GM10248 (cell line): Measurements from ENCODE around the gene GRK4.

Source experiments
- CTCF ChIA-PET: fragments of 300-600 bp; sonication (Branson Sonifier 250); formaldehyde crosslinking; extraction: SDS; loops from one replicate; lab custom pipeline; 2021; ENCODE audit warnings: antibody characterized with exemption; lab: Yijun Ruan, JAX
- POLR2A ChIA-PET: fragments of 350-650 bp; sonication (Branson Sonifier 250); formaldehyde crosslinking; extraction: SDS; loops from one replicate; lab custom pipeline; 2020; ENCODE audit warnings: antibody characterized with exemption; lab: Yijun Ruan, JAX
- DNase-seq: peaks from one replicate; pipeline ENCODE4 v3.0.0; 2012; ENCODE audit errors: extremely low spot score
- CTCF ChIP-seq: IDR thresholded peaks from 2 replicates; pipeline ENCODE4 v1.5.1; 2012; ENCODE audit warnings: mild to moderate bottlenecking, low read depth; ENCODE audit errors: extremely low read depth, missing control alignments, control extremely low read depth

GRK4 gene

GRCh38 chr4:2934077-2934812 lies 29.1 kb upstream of the GRK4 start:
- ChIA-PET CTCF (interaction anchor here (1.5 to 2.6 kb wide), 2 partner anchors 10 to 28 kb away, joined by 6 to 11 read pairs; partner anchors contain the start of genes GRK4 and NOP14), POLR2A (no interaction called here)
- TF ChIP-seq CTCF, result no peak
- DNase-seq, result peak; percentile 59

GRCh38 chr4:2934813-2935761 lies 28.3 kb upstream of the GRK4 start:
- DNase-seq, result peak; percentile 95
- POLR2A ChIA-PET, result interaction anchor here (0.5 to 3.9 kb wide), 10 partner anchors 10 to 189 kb away, joined by 3 to 19 read pairs (median 6); partner anchors contain the start of genes GRK4 and NOP14
- CTCF ChIA-PET, result interaction anchor here (0.9 to 2.8 kb wide), 11 partner anchors 10 to 171 kb away, joined by 3 to 27 read pairs (median 6); partner anchors contain the start of genes GRK4 and NOP14
- TF ChIP-seq CTCF, result peak; percentile 31

- ChIA-PET POLR2A (interaction anchor here (0.5 to 3.9 kb wide), 12 partner anchors 11 to 401 kb away, joined by 3 to 19 read pairs (median 5); partner anchors contain the start of genes GRK4 and NOP14), CTCF (interaction anchor here (0.9 to 2.8 kb wide), 15 partner anchors 9 to 180 kb away, joined by 3 to 27 read pairs (median 4); partner anchors contain the start of genes GRK4, NOP14 and TNIP2)
- peak; percentile 43 for DNase-seq
- TF ChIP-seq CTCF, result no peak
Measured at GRCh38 chr4:2935762-2936743, 27.3 kb upstream of the GRK4 start.

GRCh38 chr4:2936773-2937145 lies 26.6 kb upstream of the GRK4 start:
- ChIA-PET POLR2A (interaction anchor here (0.6 to 3.9 kb wide), 8 partner anchors 12 to 190 kb away, joined by 3 to 19 read pairs (median 6); partner anchors contain the start of genes GRK4 and NOP14), CTCF (interaction anchor here (0.9 to 2.8 kb wide), 13 partner anchors 8 to 181 kb away, joined by 3 to 27 read pairs (median 4); partner anchors contain the start of genes NOP14 and TNIP2)
- peak; percentile 59 for DNase-seq
- TF ChIP-seq CTCF, result no peak

- TF ChIP-seq CTCF, result no peak
- peak; percentile 47 for DNase-seq
- ChIA-PET CTCF (interaction anchor here (0.9 to 3.2 kb wide), 10 partner anchors 11 to 175 kb away, joined by 3 to 27 read pairs (median 4); partner anchors contain the start of gene NOP14), POLR2A (interaction anchor here (0.6 to 3.9 kb wide), 6 partner anchors 12 to 191 kb away, joined by 3 to 19 read pairs (median 8); partner anchors contain the start of genes GRK4 and NOP14)
Measured at GRCh38 chr4:2937146-2937857, 26.1 kb upstream of the GRK4 start.
